ENCODE results near the gene TMPRSS13.

The TMPRSS13 gene

GRCh38 chr11:117872420-117872961, 56.7 kb downstream of the TMPRSS13 start:
- H3K36me3 ChIP-seq (ENCODE audit: control insufficient read depth, insufficient read depth, low read length), result no peaks in the 10 kb centered on the region
- no peak overlapping the region for H3K4me3 ChIP-seq (replicated peaks; ENCODE audit: low read depth, low read length)
- TF ChIP-seq CTCF (IDR thresholded peaks at IDR 0.05; ENCODE audit: insufficient read depth, low read length, poor library complexity, severe bottlenecking), result no peak
- no peak for DNase-seq (ENCODE audit: extremely low read depth, insufficient read length)
- peaks cover 9% of the 10 kb centered on the region for H3K27me3 ChIP-seq (replicated peaks; ENCODE audit: control insufficient read depth, insufficient read depth, low read length)

DNA sequence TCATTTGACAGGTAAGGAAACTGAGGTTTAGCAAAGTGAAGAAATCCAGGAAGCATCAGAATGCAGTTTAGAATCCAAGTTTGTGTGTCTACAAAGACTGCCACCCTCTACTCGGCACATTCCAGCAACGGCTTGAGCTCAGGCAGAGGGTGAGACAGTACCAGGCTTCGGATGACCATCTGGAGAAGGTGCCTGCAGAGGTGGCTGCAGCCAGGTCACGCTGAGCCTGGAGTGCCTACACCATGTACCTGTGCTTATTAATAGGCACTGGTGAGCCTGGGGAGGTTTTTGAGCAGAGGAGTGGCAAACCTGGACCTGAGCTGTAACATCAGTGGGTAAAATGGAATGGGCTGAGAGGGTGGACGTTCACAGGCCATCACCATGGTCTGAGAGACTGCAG, 57.4 kb downstream of the TMPRSS13 start:
- H3K27me3 ChIP-seq (replicated peaks; ENCODE audit: control insufficient read depth, insufficient read depth, low read length), result peaks cover 9% of the 10 kb centered on the region
- no peaks in the 10 kb centered on the region for H3K36me3 ChIP-seq (ENCODE audit: control insufficient read depth, insufficient read depth, low read length)
- TF ChIP-seq CTCF (IDR thresholded peaks at IDR 0.05; ENCODE audit: insufficient read depth, low read length, poor library complexity, severe bottlenecking), result no peak

GRCh38 chr11:117871160-117871559, 58.0 kb downstream of the TMPRSS13 start:
- peaks cover 8% of the 10 kb centered on the region for H3K27me3 ChIP-seq (replicated peaks; ENCODE audit: control insufficient read depth, insufficient read depth, low read length)
- no peak overlapping the region for H3K4me3 ChIP-seq (replicated peaks; ENCODE audit: low read depth, low read length)
- H3K36me3 ChIP-seq (ENCODE audit: control insufficient read depth, insufficient read depth, low read length), result no peaks in the 10 kb centered on the region
- no peak for TF ChIP-seq CTCF (IDR thresholded peaks at IDR 0.05; ENCODE audit: insufficient read depth, low read length, poor library complexity, severe bottlenecking)
- DNase-seq (ENCODE audit: extremely low read depth, insufficient read length), result no peak

More for the DNA sequence above, 57.4 kb downstream of the TMPRSS13 start:
- no peak for DNase-seq (ENCODE audit: extremely low read depth, insufficient read length)
- no peak overlapping the region for H3K4me3 ChIP-seq (replicated peaks; ENCODE audit: low read depth, low read length)

DNA sequence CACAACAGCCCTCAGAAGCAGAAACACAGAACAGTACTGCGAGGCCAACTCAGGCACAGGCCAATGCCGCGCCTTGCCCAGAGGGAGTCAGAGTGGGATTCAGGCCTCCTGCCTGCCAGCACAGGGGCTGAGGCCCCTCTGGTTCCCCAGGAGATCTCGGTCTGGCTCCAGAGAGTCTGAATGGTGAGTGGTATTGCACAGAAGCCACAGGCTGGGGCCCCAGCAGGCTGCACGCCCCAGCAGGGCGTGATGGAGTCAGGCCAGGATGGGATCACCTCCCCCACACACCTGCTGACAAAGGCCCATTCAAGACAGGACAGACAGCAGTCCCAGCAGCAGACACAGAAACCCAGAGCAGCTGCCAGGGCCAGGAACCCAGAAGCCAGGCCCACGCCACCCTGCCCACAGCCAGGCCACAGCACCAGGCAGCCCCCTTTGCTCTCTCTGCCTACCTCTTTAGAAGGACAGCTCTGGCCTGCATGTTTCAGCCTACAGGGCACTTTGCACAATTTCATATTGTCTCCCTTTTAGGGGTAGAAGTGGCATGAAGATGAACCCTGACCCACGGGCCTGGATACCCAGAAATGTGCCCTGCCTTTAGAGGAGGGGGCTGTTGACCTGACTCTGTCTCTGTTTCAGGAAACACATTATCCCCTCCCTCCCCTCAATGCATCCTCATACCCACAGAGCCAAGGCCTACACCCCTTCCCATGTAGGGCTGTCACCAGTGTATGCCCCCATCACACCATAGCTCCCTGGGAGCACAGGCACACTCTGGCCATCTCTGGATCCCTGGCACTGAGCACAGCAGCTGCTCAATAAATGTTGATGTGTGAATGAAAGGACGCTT, 58.9 kb downstream of the TMPRSS13 start:
- TF ChIP-seq CTCF (IDR thresholded peaks at IDR 0.05; ENCODE audit: insufficient read depth, low read length, poor library complexity, severe bottlenecking), result no peak
- no peak overlapping the region for H3K4me3 ChIP-seq (replicated peaks; ENCODE audit: low read depth, low read length)
- H3K27me3 ChIP-seq (replicated peaks; ENCODE audit: control insufficient read depth, insufficient read depth, low read length), result peaks cover 4% of the 10 kb centered on the region
- H3K36me3 ChIP-seq (ENCODE audit: control insufficient read depth, insufficient read depth, low read length), result no peaks in the 10 kb centered on the region
- DNase-seq (ENCODE audit: extremely low read depth, insufficient read length), result no peak

DNA sequence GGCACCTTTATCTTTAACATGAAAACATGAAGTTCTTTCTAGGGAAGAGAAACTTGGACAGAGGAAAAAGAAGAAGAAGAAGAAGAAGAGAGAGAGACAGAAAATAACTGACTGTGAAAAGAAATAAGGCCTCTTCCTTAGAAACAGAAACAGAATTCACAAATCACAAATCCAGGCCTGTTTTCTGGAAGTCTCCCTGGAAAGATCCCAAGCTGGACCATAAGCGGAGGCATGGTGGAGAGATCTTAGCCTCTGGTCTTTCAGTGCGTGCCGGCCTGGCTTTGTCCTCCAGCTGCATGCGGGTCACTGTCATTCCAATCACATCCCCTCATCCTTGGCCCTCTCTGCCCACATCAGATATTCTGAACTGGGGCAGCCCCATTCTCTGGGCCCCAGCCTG, 59.6 kb downstream of the TMPRSS13 start:
- H3K27me3 ChIP-seq (replicated peaks; ENCODE audit: control insufficient read depth, insufficient read depth, low read length), result peaks cover 3% of the 10 kb centered on the region
- TF ChIP-seq CTCF (IDR thresholded peaks at IDR 0.05; ENCODE audit: insufficient read depth, low read length, poor library complexity, severe bottlenecking), result no peak
- no peaks in the 10 kb centered on the region for H3K36me3 ChIP-seq (ENCODE audit: control insufficient read depth, insufficient read depth, low read length)
- DNase-seq (ENCODE audit: extremely low read depth, insufficient read length), result no peak
- H3K4me3 ChIP-seq (replicated peaks; ENCODE audit: low read depth, low read length), result no peak overlapping the region
